Adrenal gland (tissue), 19 donors: ENCODE results near the gene CTSZ. TPM values are rescaled to one million over a fixed set of nuclear protein-coding genes. Genes with fewer than 3 reads are reported as not detected.

Experiments
- DNase-seq, 7 donors: peaks; one replicate each; pipeline ENCODE4 v3.0.0-alpha.2; 2019 to 2020
- H3K27ac ChIP-seq, 5 donors: fragments of 200-600 bp; sonication (generic) in 4 of 5; 1 replicate in 3 of 5; 2 replicates in 2 of 5; pipeline versions ENCODE4 v1.5.1 to v1.8.0; 2016 to 2020; ENCODE audit warnings: mild to moderate bottlenecking in 1 of 5
- H3K27me3 ChIP-seq: fragments of 200-600 bp; 2 replicates; pipeline ENCODE4 v1.8.0; 2021
- H3K36me3 ChIP-seq, 2 donors: fragments of 200-600 bp; replicated peaks in 1 of 2; 1 replicate in 1 of 2; 2 replicates in 1 of 2; pipeline versions ENCODE4 v1.5.1 to v1.8.0; 2018 to 2022
- H3K4me1 ChIP-seq, 2 donors: fragments of 200-600 bp; replicated peaks in 1 of 2; 1 replicate in 1 of 2; 2 replicates in 1 of 2; pipeline versions ENCODE4 v1.5.1 to v1.8.0; 2018 to 2021
- H3K4me3 ChIP-seq, 4 donors: fragments of 200-600 bp; sonication (generic) in 3 of 4; one replicate each; pipeline ENCODE4 v1.5.1; 2016 to 2018
- H3K9me3 ChIP-seq, 3 donors: fragments of 200-600 bp; sonication (generic) in 1 of 3; replicated peaks in 1 of 3; 1 replicate in 2 of 3; 2 replicates in 1 of 3; pipeline versions ENCODE4 v1.5.1 to v1.8.0; 2016 to 2021
- CTCF ChIP-seq, 6 experiments: fragments of 450-650 bp in 4 of 6; fragments of 200-600 bp in 2 of 6; sonication (generic) in 1 of 6; IDR thresholded peaks; 1 replicate in 5 of 6; 2 replicates in 1 of 6; pipeline versions ENCODE4 v1.5.1 to v1.8.0; 2016 to 2021; ENCODE audit warnings: antibody characterized with exemption in 6 of 6, mild to moderate bottlenecking in 2 of 6, moderate library complexity in 1 of 6
- POLR2A ChIP-seq, 2 donors: fragments of 450-650 bp; IDR thresholded peaks; one replicate each; pipeline ENCODE4 v1.6.1; 2017; ENCODE audit warnings: antibody characterized with exemption in 2 of 2, mild to moderate bottlenecking in 2 of 2, moderate library complexity in 1 of 2
- WGBS, 4 donors: extraction: QIAGEN DNeasy Blood & Tissue Kit in 2 of 4; methylation state at CpG; one replicate each; pipeline versions ENCODE4 v1.1.5 to v1.1.7; 2013 to 2017; 5-methylcytosine and 5-hydroxymethylcytosine counted together
- intact Hi-C, 2 donors: fragments of 100-400 bp; cut with DNase I; formaldehyde crosslinking; loops; one replicate each; pipeline versions ENCODE4 v1.14.1 to v1.15.0; 2022 to 2023
- long read RNA-seq, 10 donors: library from polyadenylated mRNA in 3 of 10; unstranded in 2 of 10; stranded (forward) in 1 of 10; transcript quantifications; one replicate each; pipeline ENCODE4 v2.0.0 and lab custom pipeline, GENCODE V29; 2021 to 2026
- polyA plus RNA-seq, 3 donors: library from polyadenylated mRNA; stranded (reverse); fragments of 200-250 nt in 2 of 3; fragments of 350-450 nt in 1 of 3; fragmentation: Illumina TruSeq in 1 of 3; extraction: RNeasy Lipid Tissue Mini Kit (QIAGEN cat#74804) in 1 of 3; gene quantifications; one replicate each; pipeline ENCODE4 v1.2.3, GENCODE V29; 2013 to 2014
- total RNA-seq, 9 donors: library from RNA; depleted of rRNA in 4 of 9; stranded (reverse); fragments of >200 nt in 4 of 9; fragments of 120-200 nt in 1 of 9; fragmentation: NEBNext Ultra II Directional in 1 of 9; extraction: Animal tissue kit (Norgen Biotek cat#: 25700) in 1 of 9; gene quantifications; one replicate each; pipeline versions ENCODE4 v1.1.0 to v1.2.4, GENCODE V29; 2013 to 2023
- donor health status: healthy with polysubstance abuse.
- donor health status: Bipolar disorder and iron deficiency.
- donor health status: DM: yes; HTN: yes; CAD: no.
- donor health status: DM: no; HTN: no; CAD: no.
- donor health status: DM: no; HTN: no; CAD: no.
- donor health status: DM: yes; HTN: yes; CAD: no.

CTSZ gene
- total RNA-seq (100 to 1,000 TPM in 8 of 9 donors, 10 to 100 TPM in 1; 36.4 to 266 (median 162) TPM), polyA plus RNA-seq (100 to 1,000 TPM; 108 to 180 (median 121) TPM)
- long read RNA-seq, donor 1, transcript CTSZ-201 (6 exons, 1,495 nt): major isoform, 5 of 6 reads
- long read RNA-seq, donor 1, partial matches to known transcripts: 0 of 6 reads
- long read RNA-seq, donor 1, other reads (novel, unspliced or antisense): 0 of 6 reads
- long read RNA-seq, donor 2: 0 reads
- long read RNA-seq, donor 3, partial matches to known transcripts: 0 of 5 reads
- long read RNA-seq, donor 3, other reads (novel, unspliced or antisense): 0 of 5 reads
- long read RNA-seq, donor 4, partial matches to known transcripts: 1 of 1 reads
- long read RNA-seq, donor 4, other reads (novel, unspliced or antisense): 0 of 1 reads
- long read RNA-seq, donor 5, partial matches to known transcripts: 3 of 11 reads
- long read RNA-seq, donor 5, other reads (novel, unspliced or antisense): 3 of 11 reads
- long read RNA-seq, donor 6: 0 reads
- long read RNA-seq, donor 7, partial matches to known transcripts: 0 of 4 reads
- long read RNA-seq, donor 7, other reads (novel, unspliced or antisense): 0 of 4 reads
- long read RNA-seq, donor 8, transcript CTSZ-201 (6 exons, 1,495 nt): major isoform, 6 of 6 reads
- long read RNA-seq, donor 8, partial matches to known transcripts: 0 of 6 reads
- long read RNA-seq, donor 8, other reads (novel, unspliced or antisense): 0 of 6 reads
- long read RNA-seq, donor 9, partial matches to known transcripts: 0 of 1 reads
- long read RNA-seq, donor 9, other reads (novel, unspliced or antisense): 0 of 1 reads
- long read RNA-seq, donor 10, partial matches to known transcripts: 0 of 5 reads
- long read RNA-seq, donor 10, other reads (novel, unspliced or antisense): 0 of 5 reads

- no peaks in the 10 kb centered on the region for H3K9me3 ChIP-seq
- intact Hi-C loops: no loop called here
- TF ChIP-seq CTCF (IDR thresholded peaks at IDR 0.05): no peak
- peak in 1 of 2 donors; percentile 47 for TF ChIP-seq POLR2A (IDR thresholded peaks at IDR 0.05)
- peaks cover 0 to under 1% of the 10 kb centered on the region in 2 donors for H3K36me3 ChIP-seq
- no peaks in the 10 kb centered on the region for H3K27me3 ChIP-seq
- peaks cover 17 to 34% of the 10 kb centered on the region in 2 donors for H3K4me1 ChIP-seq
- WGBS, 4 donors: 13 to 26% (median 24%) methylated on average over 18 to 82 of the region's 82 CpGs; no CpG with 5 or more reads in 1 of the 4 donors
- peak within 1 kb of the TSS; percentile 25 to 87 (median 75) for H3K27ac ChIP-seq
- DNase-seq: peak in 5 of 7 donors; percentile 39 to 55 (median 45)
- peak within 1 kb of the TSS in 3 of 4 donors; percentile 28 to 82 (median 38) for H3K4me3 ChIP-seq
These were observed at the start of gene CTSZ for GRCh38 chr20:59006864-59007664. TSS of gene CTSZ (minus strand) at chr20:59007254. CDS start at chr20:59007128, 126 bp downstream.

- 56 to 67% (median 65%) methylated on average over 7 of the region's 7 CpGs for WGBS, 4 donors
- Histone ChIP-seq H3K36me3 (no peaks in the 10 kb centered on the region), H3K27ac (no peak overlapping the region), H3K27me3 (peaks cover 4% of the 10 kb centered on the region), H3K9me3 (no peaks in the 10 kb centered on the region), H3K4me1 (no peaks in the 10 kb centered on the region), H3K4me3 (no peak overlapping the region)
- DNase-seq: no peak
- TF ChIP-seq CTCF (IDR thresholded peaks at IDR 0.05) (peak in 4 of 6 experiments; percentile 7 to 37 (median 30)), POLR2A (IDR thresholded peaks at IDR 0.05) (no peak)
- intact Hi-C loops: no loop called here
These were observed 48.2 kb upstream of the CTSZ start for GRCh38 chr20:59055302-59055701.

GRCh38 chr20:59051666-59052185 lies 44.7 kb upstream of the CTSZ start:
- Histone ChIP-seq H3K4me1 (no peaks in the 10 kb centered on the region), H3K4me3 (no peak overlapping the region), H3K27ac (no peak overlapping the region), H3K9me3 (no peaks in the 10 kb centered on the region), H3K36me3 (no peaks in the 10 kb centered on the region), H3K27me3 (no peaks in the 10 kb centered on the region)
- WGBS, 4 donors: 83 to 89% (median 84%) methylated on average over 5 to 6 of the region's 6 CpGs
- DNase-seq: no peak
- intact Hi-C loops: no loop called here
- no peak for TF ChIP-seq POLR2A (IDR thresholded peaks at IDR 0.05)
- TF ChIP-seq CTCF (IDR thresholded peaks at IDR 0.05): no peak
